ENCODE data around the gene LRRC36.

The LRRC36 gene

GRCh38 chr16:67294171-67294757 lies 32.4 kb upstream of the LRRC36 start:
- H3K4me1 ChIP-seq (ENCODE audit: control insufficient read depth, insufficient read depth, low read length): no peaks in the 10 kb centered on the region
- no peaks in the 10 kb centered on the region for H3K9me3 ChIP-seq (ENCODE audit: control insufficient read depth, insufficient read depth, low read depth, low read length)
- H3K4me3 ChIP-seq (ENCODE audit: low read depth, low read length): no peak overlapping the region
- POLR2A ChIA-PET: no interaction called here
- no peak for TF ChIP-seq ZNF248 (tag by site-specific recombination; IDR thresholded peaks at IDR 0.05)
- no peak for TF ChIP-seq ZBTB44 (tag by site-specific recombination; IDR thresholded peaks at IDR 0.05)
- no peak for TF ChIP-seq PRDM4 (tag by site-specific recombination; IDR thresholded peaks at IDR 0.05)
- TF ChIP-seq MZF1 (tag by site-specific recombination; IDR thresholded peaks at IDR 0.05; ENCODE audit: borderline replicate concordance): no peak
- no peak for TF ChIP-seq ZFP41 (tag by site-specific recombination; IDR thresholded peaks at IDR 0.05; ENCODE audit: borderline replicate concordance)
- CTCF ChIA-PET: interaction anchor here (0.6 to 1.1 kb wide), 3 partner anchors 10 to 12 kb away, joined by 3 to 6 read pairs (median 5); no protein-coding TSS in a partner anchor
- H3K27ac ChIP-seq (ENCODE audit: extremely low read depth, low read depth, low read length): no peak overlapping the region
- no peaks in the 10 kb centered on the region for H3K36me3 ChIP-seq (ENCODE audit: control insufficient read depth in 2 of 2, insufficient read depth in 1 of 2, low read length in 2 of 2)

- CTCF ChIA-PET: interaction anchor here (0.6 to 1.0 kb wide), 3 partner anchors 11 to 34 kb away, joined by 3 to 6 read pairs (median 3); no protein-coding TSS in a partner anchor
- peak; percentile 28 for TF ChIP-seq ZNF341 (tag by site-specific recombination; IDR thresholded peaks at IDR 0.05; ENCODE audit: low read depth)
- TF ChIP-seq ZNF623 (tag by site-specific recombination; IDR thresholded peaks at IDR 0.05): no peak
- Histone ChIP-seq H3K9me3 (ENCODE audit: control insufficient read depth, insufficient read depth, low read depth, low read length) (no peaks in the 10 kb centered on the region), H3K4me1 (ENCODE audit: control insufficient read depth, insufficient read depth, low read length) (no peaks in the 10 kb centered on the region), H3K4me3 (ENCODE audit: low read depth, low read length) (no peak overlapping the region), H3K27ac (ENCODE audit: extremely low read depth, low read depth, low read length) (no peak overlapping the region), H3K36me3 (ENCODE audit: control insufficient read depth in 2 of 2, insufficient read depth in 1 of 2, low read length in 2 of 2) (no peaks in the 10 kb centered on the region)
- POLR2A ChIA-PET: no interaction called here
These were observed 31.7 kb upstream of the LRRC36 start for GRCh38 chr16:67294938-67295361.

- Histone ChIP-seq H3K9me3 (ENCODE audit: control insufficient read depth, insufficient read depth, low read depth, low read length) (no peaks in the 10 kb centered on the region), H3K4me1 (ENCODE audit: control insufficient read depth, insufficient read depth, low read length) (no peaks in the 10 kb centered on the region), H3K36me3 (ENCODE audit: control insufficient read depth in 2 of 2, insufficient read depth in 1 of 2, low read length in 2 of 2) (no peaks in the 10 kb centered on the region), H3K27ac (ENCODE audit: extremely low read depth, low read depth, low read length) (no peak overlapping the region), H3K4me3 (ENCODE audit: low read depth, low read length) (no peak overlapping the region)
- TF ChIP-seq ZBTB6 (tag by site-specific recombination; IDR thresholded peaks at IDR 0.05) (0 out of 2 replicates have a peak, but pooled peaks have one; percentile 40), EGR2 (tag by site-specific recombination; IDR thresholded peaks at IDR 0.05; ENCODE audit: low read depth) (0 out of 2 replicates have a peak, but pooled peaks have one; percentile 10), ZNF677 (tag by site-specific recombination; IDR thresholded peaks at IDR 0.05) (no peak)
- CTCF ChIA-PET: interaction anchor here (0.6 to 3.7 kb wide), 4 partner anchors 11 to 97 kb away, joined by 3 to 26 read pairs (median 4); no protein-coding TSS in a partner anchor
- POLR2A ChIA-PET: interaction anchor here (1.2 kb wide), 1 partner anchor 15 kb away, joined by 5 read pairs; no protein-coding TSS in a partner anchor
These were observed 30.2 kb upstream of the LRRC36 start for GRCh38 chr16:67296420-67296819.

- no peaks in the 10 kb centered on the region for H3K36me3 ChIP-seq (ENCODE audit: control insufficient read depth in 2 of 2, insufficient read depth in 1 of 2, low read length in 2 of 2)
- no peaks in the 10 kb centered on the region for H3K4me1 ChIP-seq (ENCODE audit: control insufficient read depth, insufficient read depth, low read length)
- no peak overlapping the region for H3K4me3 ChIP-seq (ENCODE audit: low read depth, low read length)
- CTCF ChIA-PET: interaction anchor here (3.7 kb wide), 1 partner anchor 13 kb away, joined by 26 read pairs; no protein-coding TSS in a partner anchor
- TF ChIP-seq ZBTB7A (tag by site-specific recombination; IDR thresholded peaks at IDR 0.05; ENCODE audit: low read depth): no peak
- TF ChIP-seq ZFP69B (tag by site-specific recombination; IDR thresholded peaks at IDR 0.05): no peak
- TF ChIP-seq HOXC10 (CRISPR knock-in tag; IDR thresholded peaks at IDR 0.05): no peak
- TF ChIP-seq HOXA7 (CRISPR knock-in tag; IDR thresholded peaks at IDR 0.05; ENCODE audit: borderline replicate concordance): no peak
- no peak for TF ChIP-seq ZNF776 (tag by site-specific recombination; IDR thresholded peaks at IDR 0.05; ENCODE audit: borderline replicate concordance)
- no peak for TF ChIP-seq ZNF157 (tag by site-specific recombination; IDR thresholded peaks at IDR 0.05)
- POLR2A ChIA-PET: no interaction called here
- no peaks in the 10 kb centered on the region for H3K9me3 ChIP-seq (ENCODE audit: control insufficient read depth, insufficient read depth, low read depth, low read length)
- H3K27ac ChIP-seq (ENCODE audit: extremely low read depth, low read depth, low read length): no peak overlapping the region
These were observed 28.3 kb upstream of the LRRC36 start for GRCh38 chr16:67298277-67298676.
